GM12892 (cell line): ENCODE results near the gene CFAP119. TPM values are rescaled to one million over a fixed set of nuclear protein-coding genes. Genes with fewer than 3 reads are reported as not detected.
A peak's percentile ranks its signal among the peaks of the same experiment; 100 is the strongest.
"Not testable (repeated sequence)": the region's sequence is repeated elsewhere in the genome, so short reads cannot be mapped to it uniquely, and the experiment has no call there.

Experiments
- DNase-seq: peaks from one replicate; pipeline ENCODE4 v3.0.0; 2011; ENCODE audit not compliant: insufficient read length
- FAIRE-seq: peaks from 2 replicates; lab custom pipeline; 2011; peaks lifted over from hg19 to GRCh38; lab: Jason Lieb, UNC
- POLR2A ChIP-seq: IDR thresholded peaks from 2 replicates; pipeline ENCODE4 v1.6.1; 2011; ENCODE audit warnings: low read depth, low read length, control low read depth
- POLR2AphosphoS5 ChIP-seq: IDR thresholded peaks from 2 replicates; pipeline ENCODE4 v1.6.1; 2011; ENCODE audit warnings: low read depth, low read length, control low read depth
- TAF1 ChIP-seq: IDR thresholded peaks from 2 replicates; pipeline ENCODE4 v1.6.1; 2011; ENCODE audit warnings: low read depth, mild to moderate bottlenecking, control low read depth, low read length, borderline replicate concordance
- polyA plus RNA-seq: library from polyadenylated mRNA; unstranded; fragments of >200 nt; gene quantifications from one replicate; pipeline ENCODE4 v1.2.1, GENCODE V29; 2012; ENCODE audit warnings: missing spikeins, inconsistent platforms; ENCODE audit not compliant: missing spikeins

CFAP119 gene
- 4.9 TPM for polyA plus RNA-seq

DNA sequence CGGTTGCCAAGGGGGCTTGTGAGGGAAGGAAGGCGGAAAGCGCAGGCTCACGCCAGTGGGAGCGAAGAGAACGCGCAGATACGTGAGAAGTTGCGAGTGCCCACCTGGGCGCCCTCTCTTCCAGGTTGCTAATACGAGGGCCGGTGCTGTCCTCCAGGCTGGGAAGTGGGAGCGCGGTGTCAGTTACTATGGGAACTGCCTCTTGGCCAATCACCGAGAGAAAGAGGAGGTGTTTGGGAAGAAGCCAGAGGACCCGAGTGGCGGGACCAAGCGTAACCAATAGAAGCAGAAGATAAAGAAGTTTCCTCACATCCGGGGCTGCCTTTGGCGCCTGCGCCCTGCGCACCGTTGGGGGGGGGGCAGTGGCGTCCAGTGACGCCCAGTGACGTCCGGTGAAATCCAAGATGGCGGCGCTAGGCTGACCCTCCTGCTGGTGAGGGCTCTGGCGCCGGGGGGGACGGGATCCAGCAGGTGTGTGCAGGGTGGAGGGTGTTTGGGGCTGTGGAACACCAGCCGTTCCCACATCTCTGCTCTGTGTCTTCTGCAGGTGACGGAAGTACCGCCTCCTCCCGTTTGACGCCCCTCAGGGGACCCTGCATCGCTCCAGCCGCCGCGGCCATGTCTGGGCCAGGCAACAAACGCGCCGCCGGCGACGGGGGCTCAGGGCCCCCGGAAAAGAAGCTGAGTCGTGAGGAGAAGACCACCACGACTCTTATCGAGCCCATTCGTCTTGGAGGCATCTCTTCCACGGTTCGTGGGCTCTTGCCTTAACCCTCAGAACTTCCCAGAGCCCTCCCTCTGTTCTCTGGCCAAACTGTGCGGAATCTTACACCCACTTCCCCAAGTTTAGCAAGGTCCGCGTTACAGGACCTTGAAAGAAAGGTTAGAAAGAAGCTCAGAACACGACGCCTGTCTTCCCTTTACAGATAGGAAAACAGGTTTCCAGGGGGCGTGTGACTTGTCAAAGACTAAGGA is at the start of gene CFAP119, which contains the start of gene RNF40:
TSS of gene CFAP119 (minus strand) at position 135 of the 975 bp plus-strand sequence. CDS start 314 bp downstream, outside the sequence.
TSS of gene RNF40 (plus strand) at position 395 of the 975 bp plus-strand sequence. CDS start at position 619, 224 bp downstream.
- FAIRE-seq (peak; percentile 96), DNase-seq (peak; percentile 99)
- TF ChIP-seq POLR2A (peak; percentile 88), POLR2AphosphoS5 (peak; percentile 77), TAF1 (peak; percentile 77)

DNA sequence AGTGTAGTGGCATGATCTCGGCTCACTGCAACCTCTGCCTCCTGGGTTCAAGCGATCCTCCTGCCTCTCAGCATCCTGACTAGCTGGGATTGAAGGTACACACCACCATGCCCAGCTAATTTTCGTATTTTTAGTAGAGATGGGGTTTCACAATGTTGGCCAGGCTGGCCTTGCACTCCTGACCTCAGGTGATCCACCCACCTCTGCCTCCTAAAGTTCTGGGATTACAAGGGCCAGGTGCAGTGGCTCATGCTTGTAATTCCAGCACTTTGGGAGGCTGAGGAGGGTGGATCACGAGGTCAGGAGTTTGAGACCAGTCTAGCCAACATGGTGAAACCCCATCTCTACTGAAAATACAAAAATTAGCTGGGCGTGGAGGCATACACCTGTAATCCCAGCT is 47.8 kb upstream of the CFAP119 start:
- not testable (repeated sequence) for FAIRE-seq, DNase-seq

DNA sequence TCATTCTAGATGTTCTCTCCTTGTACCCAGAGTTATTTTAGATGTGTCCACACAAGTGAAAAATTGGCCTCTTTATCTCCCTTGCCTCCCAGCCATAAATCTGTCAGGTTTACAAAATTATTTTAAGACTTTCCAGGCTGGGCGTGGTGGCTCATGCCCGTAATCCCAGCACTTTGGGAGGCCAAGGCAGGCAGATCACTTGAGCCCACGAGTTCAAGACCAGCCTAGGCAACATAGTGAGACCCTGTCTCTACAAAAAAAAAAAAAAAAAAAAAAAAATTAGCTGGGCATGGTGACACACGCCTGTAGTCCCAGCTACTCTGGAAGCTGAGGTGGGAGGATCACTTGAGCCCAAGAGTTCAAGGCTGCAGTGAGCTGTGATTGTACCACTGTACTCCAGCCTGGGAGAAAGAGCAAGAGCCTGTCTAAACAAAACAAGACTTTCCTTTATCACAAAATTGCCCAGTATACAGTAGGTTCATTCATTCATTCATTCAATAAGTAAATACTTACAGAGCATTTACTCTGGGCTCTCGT is 47.1 kb upstream of the CFAP119 start:
- FAIRE-seq, DNase-seq: not testable (repeated sequence)

- no peak for FAIRE-seq
- no peak for TF ChIP-seq POLR2AphosphoS5
- TF ChIP-seq TAF1: no peak
- no peak for TF ChIP-seq POLR2A
- DNase-seq: no peak
Observed at GRCh38 chr16:30808146-30808545, 46.3 kb upstream of the CFAP119 start.

- DNase-seq: peak; percentile 51
- TF ChIP-seq TAF1: no peak
- no peak for TF ChIP-seq POLR2A
- no peak for TF ChIP-seq POLR2AphosphoS5
- FAIRE-seq: no peak
Observed at GRCh38 chr16:30805370-30806169, 43.7 kb upstream of the CFAP119 start.

- TF ChIP-seq POLR2AphosphoS5: no peak
- TF ChIP-seq TAF1: no peak
- TF ChIP-seq POLR2A: no peak
- FAIRE-seq: no peak
- no peak for DNase-seq
Observed at GRCh38 chr16:30805056-30805369, 43.2 kb upstream of the CFAP119 start.

DNA sequence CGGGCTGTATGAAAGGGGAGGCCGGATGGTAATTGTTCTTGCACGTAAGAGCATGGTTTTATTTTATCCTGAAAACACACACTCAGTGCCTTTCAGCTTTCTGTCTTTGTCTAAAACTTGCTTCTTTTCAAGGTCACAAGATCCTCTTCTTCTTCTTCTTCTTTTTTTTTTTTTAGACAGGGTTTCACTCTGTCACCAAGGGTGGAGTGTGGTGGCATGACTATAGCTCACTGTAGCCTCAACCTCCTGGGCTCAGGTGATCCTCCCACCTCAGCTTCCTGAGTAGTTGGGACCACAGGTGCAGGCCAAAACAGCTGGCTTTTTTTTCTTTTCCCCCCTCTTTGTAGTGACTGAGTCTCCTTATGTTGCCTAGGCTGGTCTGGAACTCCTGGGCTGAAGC is 41.1 kb upstream of the CFAP119 start:
- TF ChIP-seq TAF1 (no peak), POLR2AphosphoS5 (no peak)
- no peak for FAIRE-seq
- DNase-seq: no peak

DNA sequence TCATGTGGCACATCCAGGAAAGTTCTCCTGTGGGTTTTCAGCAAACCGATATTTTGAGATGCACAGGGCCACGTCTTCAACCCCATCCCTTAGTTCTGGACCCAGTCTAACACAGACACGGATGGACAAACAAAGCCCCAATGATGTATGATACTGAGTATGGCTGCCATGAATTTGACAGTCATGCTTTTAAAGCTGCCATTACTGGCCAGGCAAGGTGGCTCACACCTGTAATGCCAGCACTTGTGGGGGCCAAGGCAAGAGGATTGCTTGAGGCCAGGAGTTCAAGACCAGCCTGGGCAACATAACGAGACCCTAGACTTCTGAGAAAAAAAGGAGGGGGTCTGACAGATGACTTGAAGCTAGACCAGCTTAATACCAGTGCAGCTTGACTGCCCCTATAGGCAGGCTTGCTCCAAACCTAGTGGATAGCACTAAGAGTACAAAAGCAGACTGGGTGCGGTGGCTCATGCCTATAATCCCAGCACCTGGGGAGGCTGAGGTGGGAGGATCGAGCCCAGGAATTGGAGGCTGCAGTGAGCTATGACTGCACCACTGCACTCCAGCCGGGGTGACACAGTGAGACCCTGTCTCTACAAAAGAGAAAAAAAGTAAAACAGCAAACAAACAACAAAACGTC is 35.9 kb upstream of the CFAP119 start:
- DNase-seq (no peak), FAIRE-seq (no peak)
- no peak for TF ChIP-seq TAF1

DNA sequence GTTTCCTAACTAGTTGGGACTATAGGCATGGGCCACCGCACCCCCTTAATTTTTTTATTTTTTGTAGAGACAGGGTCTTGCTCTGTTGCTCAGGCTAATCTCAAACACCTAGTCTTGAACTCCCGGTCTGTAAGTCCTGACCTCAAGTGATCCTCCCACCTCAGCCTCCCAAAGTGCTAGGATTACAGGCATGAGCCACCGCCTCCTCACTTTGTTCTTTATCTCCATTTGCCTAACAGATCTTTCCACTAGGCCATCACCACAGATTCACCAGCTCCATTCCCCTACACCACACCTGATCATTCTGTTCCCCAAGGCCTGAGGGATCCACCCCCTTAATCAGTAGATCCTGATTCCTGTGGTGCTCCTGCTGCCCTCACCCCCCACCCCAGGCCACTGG is 32.8 kb upstream of the CFAP119 start:
- TF ChIP-seq POLR2A (no peak), POLR2AphosphoS5 (no peak), TAF1 (no peak)
- no peak for FAIRE-seq
- DNase-seq: no peak

GRCh38 chr16:30793508-30794069 is 31.7 kb upstream of the CFAP119 start:
- DNase-seq (no peak), FAIRE-seq (no peak)
- TF ChIP-seq POLR2AphosphoS5: no peak
